ENCODE data around the gene SYT6. TPM values are rescaled to one million over a fixed set of nuclear protein-coding genes. Genes with fewer than 3 reads are reported as not detected.

SYT6 gene
- total RNA-seq, 1 donor from 2014 or later, result not detected

DNA sequence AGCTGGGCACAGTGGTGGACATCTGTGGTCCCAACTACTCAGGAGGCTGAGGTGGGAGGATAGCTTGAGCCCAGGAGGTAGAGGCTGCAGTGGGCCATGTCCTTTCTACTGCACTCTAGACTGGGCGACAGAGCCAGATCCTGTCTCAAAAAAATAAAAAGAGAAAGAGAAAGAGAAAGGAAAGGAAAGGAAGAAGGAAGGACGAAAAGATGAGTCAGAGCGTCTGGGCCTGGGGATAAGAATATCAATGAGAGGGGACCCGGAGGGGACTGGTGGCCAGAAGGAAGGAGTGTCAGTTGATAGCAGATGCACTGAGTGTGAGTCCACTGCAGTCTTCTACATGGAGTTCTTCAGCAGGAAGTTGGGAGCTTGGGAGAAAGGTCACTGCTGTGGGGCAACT is 75.6 kb downstream of the SYT6 start:
- Histone ChIP-seq H3K4me3 (no peak overlapping the region), H3K27me3 (no peaks in the 10 kb centered on the region), H3K27ac (no peak overlapping the region), H3K4me1 (peaks cover 12% of the 10 kb centered on the region), H3K36me3 (no peaks in the 10 kb centered on the region), H3K9me3 (no peaks in the 10 kb centered on the region)
- TF ChIP-seq POLR2AphosphoS5 (IDR thresholded peaks at IDR 0.05; ENCODE audit: insufficient read depth in 1 of 2, low read depth in 1 of 2), result no peak
- TF ChIP-seq, protein P1, sequence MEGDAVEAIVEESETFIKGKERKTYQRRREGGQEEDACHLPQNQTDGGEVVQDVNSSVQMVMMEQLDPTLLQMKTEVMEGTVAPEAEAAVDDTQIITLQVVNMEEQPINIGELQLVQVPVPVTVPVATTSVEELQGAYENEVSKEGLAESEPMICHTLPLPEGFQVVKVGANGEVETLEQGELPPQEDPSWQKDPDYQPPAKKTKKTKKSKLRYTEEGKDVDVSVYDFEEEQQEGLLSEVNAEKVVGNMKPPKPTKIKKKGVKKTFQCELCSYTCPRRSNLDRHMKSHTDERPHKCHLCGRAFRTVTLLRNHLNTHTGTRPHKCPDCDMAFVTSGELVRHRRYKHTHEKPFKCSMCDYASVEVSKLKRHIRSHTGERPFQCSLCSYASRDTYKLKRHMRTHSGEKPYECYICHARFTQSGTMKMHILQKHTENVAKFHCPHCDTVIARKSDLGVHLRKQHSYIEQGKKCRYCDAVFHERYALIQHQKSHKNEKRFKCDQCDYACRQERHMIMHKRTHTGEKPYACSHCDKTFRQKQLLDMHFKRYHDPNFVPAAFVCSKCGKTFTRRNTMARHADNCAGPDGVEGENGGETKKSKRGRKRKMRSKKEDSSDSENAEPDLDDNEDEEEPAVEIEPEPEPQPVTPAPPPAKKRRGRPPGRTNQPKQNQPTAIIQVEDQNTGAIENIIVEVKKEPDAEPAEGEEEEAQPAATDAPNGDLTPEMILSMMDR (IDR thresholded peaks at IDR 0.05), result no peak
- TF ChIP-seq POLR2A (IDR thresholded peaks at IDR 0.05), result no peak
- no peak for DNase-seq (ENCODE audit: extremely low spot score in 2 of 2)
- intact Hi-C loops (cut with DNase I), result no loop called here

DNA sequence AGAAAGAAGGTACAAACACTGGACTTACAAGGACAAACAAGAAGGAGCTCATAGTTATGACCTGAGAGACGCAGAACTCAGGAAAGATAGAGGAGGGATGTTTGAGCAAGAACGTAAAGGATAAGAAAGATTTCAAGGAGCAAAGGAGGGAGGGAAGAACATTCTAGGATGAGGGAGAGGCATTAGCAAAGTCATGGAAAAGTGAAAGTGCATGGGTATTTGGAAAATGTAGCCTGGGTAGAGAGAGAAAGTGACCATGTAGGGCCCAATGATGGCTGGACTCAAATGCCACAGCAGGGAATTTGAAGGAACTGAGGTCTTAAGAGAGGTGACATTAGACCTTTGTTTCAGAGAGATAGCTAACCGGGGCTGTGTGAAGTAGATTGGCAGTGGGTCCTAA is 76.5 kb downstream of the SYT6 start:
- no peak overlapping the region for H3K4me3 ChIP-seq
- peaks cover 1% of the 10 kb centered on the region for H3K9me3 ChIP-seq
- no peak overlapping the region for H3K27ac ChIP-seq
- H3K36me3 ChIP-seq, result no peaks in the 10 kb centered on the region
- peaks cover 9% of the 10 kb centered on the region for H3K4me1 ChIP-seq
- DNase-seq (ENCODE audit: extremely low spot score in 2 of 2), result no peak
- H3K27me3 ChIP-seq, result no peaks in the 10 kb centered on the region
- intact Hi-C loops (cut with DNase I), result no loop called here
- no peak for TF ChIP-seq POLR2A (IDR thresholded peaks at IDR 0.05)
- no peak for TF ChIP-seq POLR2AphosphoS5 (IDR thresholded peaks at IDR 0.05; ENCODE audit: insufficient read depth in 1 of 2, low read depth in 1 of 2)
- TF ChIP-seq, protein P1 (IDR thresholded peaks at IDR 0.05), result no peak

DNA sequence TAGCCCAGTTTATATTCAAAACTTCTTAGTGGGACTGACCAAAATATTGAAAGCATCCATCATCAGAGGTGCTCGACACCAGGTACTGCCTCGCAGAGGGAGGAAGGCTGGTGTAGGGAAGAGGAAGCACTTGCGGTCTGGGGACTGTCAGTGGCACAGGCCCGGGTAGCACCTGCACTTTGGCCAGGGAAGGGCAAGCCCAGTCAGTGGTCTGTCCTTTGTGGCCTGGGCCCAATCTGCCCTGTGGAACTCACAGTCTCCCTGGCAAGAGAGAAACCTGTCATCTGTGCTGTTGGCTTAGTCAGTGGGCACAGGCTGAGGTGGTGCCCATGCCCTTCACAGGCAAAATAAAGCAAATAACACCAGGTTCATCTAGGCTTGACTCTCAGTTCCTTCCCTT is 77.4 kb downstream of the SYT6 start:
- no peak for DNase-seq (ENCODE audit: extremely low spot score in 2 of 2)
- no peak overlapping the region for H3K4me3 ChIP-seq
- peaks cover 4% of the 10 kb centered on the region for H3K9me3 ChIP-seq
- no peak for TF ChIP-seq POLR2A (IDR thresholded peaks at IDR 0.05)
- no peak for TF ChIP-seq POLR2AphosphoS5 (IDR thresholded peaks at IDR 0.05; ENCODE audit: insufficient read depth in 1 of 2, low read depth in 1 of 2)
- TF ChIP-seq, protein P1 (IDR thresholded peaks at IDR 0.05), result no peak
- no peaks in the 10 kb centered on the region for H3K36me3 ChIP-seq
- intact Hi-C loops (cut with DNase I), result no loop called here
- H3K4me1 ChIP-seq, result no peaks in the 10 kb centered on the region
- H3K27me3 ChIP-seq, result no peaks in the 10 kb centered on the region
- H3K27ac ChIP-seq, result no peak overlapping the region

DNA sequence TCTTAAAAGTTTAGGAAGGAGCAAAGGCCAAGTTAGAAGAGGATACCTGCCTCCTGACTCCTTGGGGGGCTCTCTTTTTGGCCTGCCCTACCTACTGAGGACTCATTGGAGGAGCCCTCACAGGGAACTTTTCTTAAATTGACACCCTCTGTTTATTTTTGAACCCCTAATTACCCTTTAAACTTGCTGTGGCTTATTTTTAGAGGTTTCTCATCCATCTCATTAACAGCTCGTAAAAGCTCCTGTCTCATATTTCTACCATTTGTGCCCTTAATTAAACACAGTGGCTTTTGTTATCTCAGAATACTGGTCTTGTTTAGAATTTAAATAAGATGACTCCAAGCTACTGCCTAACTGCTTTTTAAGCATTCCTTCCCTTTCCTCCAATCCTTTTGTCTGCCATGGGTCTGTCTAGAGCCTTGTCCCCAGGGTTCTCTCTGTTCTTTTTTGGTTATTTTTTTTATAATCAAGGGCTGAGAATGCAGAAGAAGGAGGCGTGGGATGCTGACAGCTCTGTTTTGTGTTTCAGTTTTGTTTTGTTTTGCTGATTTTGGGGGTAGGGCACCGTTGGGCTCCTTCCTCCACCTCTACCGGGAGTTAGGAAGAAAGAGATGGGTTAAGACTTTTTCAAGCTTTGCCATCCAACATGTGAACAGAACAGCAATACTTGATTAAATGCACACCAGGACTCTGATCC is 78.0 kb downstream of the SYT6 start:
- TF ChIP-seq POLR2A (IDR thresholded peaks at IDR 0.05) (no peak), POLR2AphosphoS5 (IDR thresholded peaks at IDR 0.05; ENCODE audit: insufficient read depth in 1 of 2, low read depth in 1 of 2) (no peak)
- TF ChIP-seq, protein P1 (IDR thresholded peaks at IDR 0.05), result no peak
- DNase-seq (ENCODE audit: extremely low spot score in 2 of 2), result no peak
- H3K36me3 ChIP-seq, result no peaks in the 10 kb centered on the region
- no peaks in the 10 kb centered on the region for H3K27me3 ChIP-seq
- no peaks in the 10 kb centered on the region for H3K4me1 ChIP-seq
- no peak overlapping the region for H3K27ac ChIP-seq
- intact Hi-C loops (cut with DNase I), result no loop called here
- no peak overlapping the region for H3K4me3 ChIP-seq
- peaks cover 4% of the 10 kb centered on the region for H3K9me3 ChIP-seq

DNA sequence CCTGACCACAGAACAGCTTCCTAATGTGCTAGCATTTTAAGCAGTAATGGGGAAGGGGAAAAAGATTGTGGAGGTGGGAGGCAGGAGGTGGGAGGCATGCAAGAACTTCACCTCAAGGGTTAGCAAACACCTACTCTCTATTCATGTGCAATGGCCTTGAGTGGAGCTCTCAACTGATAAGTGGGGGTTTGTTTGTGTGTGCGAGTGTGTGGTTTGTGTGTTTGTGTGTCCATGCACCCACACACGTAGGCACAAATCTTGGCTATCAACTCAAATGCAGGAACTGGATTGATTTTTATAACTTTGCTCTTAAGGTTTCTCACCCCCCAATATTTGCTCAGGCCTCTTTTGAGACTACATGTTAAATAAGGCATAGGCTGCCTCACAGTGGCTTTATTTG is 78.6 kb downstream of the SYT6 start:
- intact Hi-C loops (cut with DNase I), result no loop called here
- H3K27me3 ChIP-seq, result no peaks in the 10 kb centered on the region
- DNase-seq (ENCODE audit: extremely low spot score in 2 of 2), result no peak

More for the DNA sequence above, 78.6 kb downstream of the SYT6 start:
- no peak overlapping the region for H3K4me3 ChIP-seq
- H3K36me3 ChIP-seq, result no peaks in the 10 kb centered on the region
- H3K4me1 ChIP-seq, result no peaks in the 10 kb centered on the region
- H3K27ac ChIP-seq, result no peak overlapping the region
- TF ChIP-seq POLR2AphosphoS5 (IDR thresholded peaks at IDR 0.05; ENCODE audit: insufficient read depth in 1 of 2, low read depth in 1 of 2) (no peak), POLR2A (IDR thresholded peaks at IDR 0.05) (no peak)
- TF ChIP-seq, protein P1 (IDR thresholded peaks at IDR 0.05), result no peak
- H3K9me3 ChIP-seq, result peaks cover 4% of the 10 kb centered on the region
